Panc1 (cell line): Measurements from ENCODE around the gene ENAH. TPM values are rescaled to one million over a fixed set of nuclear protein-coding genes. Genes with fewer than 3 reads are reported as not detected.

Source experiments
- ATAC-seq: fragments of 200-7000 bp; cut with Tn5 transposase; 2 replicates; pipeline ENCODE4 v1.9.1; 2020; ENCODE audit warnings: mild to moderate bottlenecking, moderate library complexity
- BruUV-seq: library from RNA; stranded (reverse); fragments of 400-500 nt; replicated peaks from 2 replicates; lab custom pipeline; 2021; lab: Mats Ljungman, UMichigan
- CTCF ChIA-PET: fragments of 300-600 bp; sonication (Branson Sonifier 250); formaldehyde crosslinking; loops from one replicate; lab custom pipeline; 2022; ENCODE audit warnings: antibody characterized with exemption; lab: Charles Lee
- POLR2A ChIA-PET: fragments of 300-600 bp; sonication (Branson Sonifier 250); formaldehyde crosslinking; loops from one replicate; lab custom pipeline; 2022; ENCODE audit warnings: antibody characterized with exemption; lab: Charles Lee
- DNase-seq: peaks from one replicate; pipeline ENCODE4 v3.0.0-alpha.2; 2010; ENCODE audit warnings: low read depth, low spot score
- H3K27ac ChIP-seq: 2 replicates; pipeline ENCODE4 v1.5.1; 2011; ENCODE audit warnings: mild to moderate bottlenecking, low read length, inconsistent platforms
- H3K27me3 ChIP-seq: fragments of 200-500 bp; sonication (Bioruptor generic); 2 replicates; pipeline ENCODE4 v1.6.0; 2014; ENCODE audit warnings: low read length, inconsistent platforms; ENCODE audit not compliant: control insufficient read depth, insufficient read depth
- H3K36me3 ChIP-seq: fragments of 200-500 bp; sonication (Bioruptor generic); 2 replicates; pipeline ENCODE4 v1.5.1; 2014; ENCODE audit warnings: inconsistent platforms, mild to moderate bottlenecking, low read length, moderate library complexity; ENCODE audit not compliant: control insufficient read depth, insufficient read depth
- H3K4me1 ChIP-seq: 2 replicates; pipeline ENCODE4 v1.5.1; 2011; ENCODE audit warnings: inconsistent platforms, mild to moderate bottlenecking, low read length, moderate library complexity; ENCODE audit not compliant: control insufficient read depth, insufficient read depth
- H3K4me3 ChIP-seq, 2 experiments: 2 replicates each; pipeline ENCODE4 v1.5.1; 2011 to 2012; ENCODE audit warnings: low read depth in 2 of 2, low read length in 2 of 2, mild to moderate bottlenecking in 2 of 2, inconsistent platforms in 1 of 2, moderate library complexity in 1 of 2
- H3K9me3 ChIP-seq: fragments of 200-500 bp; sonication (Bioruptor generic); 2 replicates; pipeline ENCODE4 v1.5.1; 2014; ENCODE audit warnings: low read depth, mild to moderate bottlenecking, inconsistent platforms, low read length, moderate library complexity; ENCODE audit not compliant: control insufficient read depth, insufficient read depth
- POLR2AphosphoS5 ChIP-seq: IDR thresholded peaks from 2 replicates; pipeline ENCODE4 v1.6.1; 2012; ENCODE audit warnings: mild to moderate bottlenecking, low read depth, low read length, moderate library complexity
- SIN3A ChIP-seq: IDR thresholded peaks from 2 replicates; pipeline ENCODE4 v1.6.1; 2012; ENCODE audit warnings: low read depth, mild to moderate bottlenecking, low read length, moderate library complexity, borderline replicate concordance; ENCODE audit not compliant: insufficient read depth
- TCF7L2 ChIP-seq: IDR thresholded peaks from 2 replicates; pipeline ENCODE4 v1.6.1; 2011; ENCODE audit warnings: mild to moderate bottlenecking, low read depth, low read length, inconsistent platforms
- in situ Hi-C: cut with HindIII; loops from 2 replicates; pipeline ENCODE4 v1.10.0; 2016; ENCODE audit warnings: low sequenced_read_pairs, low pct_unique_long_range_greater_than_20kb
- intact Hi-C: fragments of 100-400 bp; cut with micrococcal nuclease; formaldehyde crosslinking; loops from one replicate; pipeline ENCODE4 v1.10.0; 2022; ENCODE audit not compliant: unreplicated experiment
- total RNA-seq: library from RNA; stranded (reverse); gene quantifications from one replicate; pipeline ENCODE4 v1.2.1, GENCODE V29; 2021; ENCODE audit not compliant: unreplicated experiment
- TF ChIP-seq, protein P1 (sequence below): fragments of 450-650 bp; IDR thresholded peaks from 2 replicates; pipeline ENCODE4 v1.5.1; 2017; ENCODE audit warnings: mild to moderate bottlenecking
- TF ChIP-seq, protein P2 (sequence below), 2 experiments: IDR thresholded peaks; 2 replicates each; pipeline ENCODE4 v1.6.1; 2011 to 2012; ENCODE audit warnings: low read depth in 2 of 2, control low read depth in 1 of 2, low read length in 1 of 2, mild to moderate bottlenecking in 1 of 2, moderate library complexity in 1 of 2; ENCODE audit not compliant: insufficient read depth in 1 of 2

ENAH gene
- total RNA-seq, 1 experiment from 2014 or later = 133 TPM

DNA sequence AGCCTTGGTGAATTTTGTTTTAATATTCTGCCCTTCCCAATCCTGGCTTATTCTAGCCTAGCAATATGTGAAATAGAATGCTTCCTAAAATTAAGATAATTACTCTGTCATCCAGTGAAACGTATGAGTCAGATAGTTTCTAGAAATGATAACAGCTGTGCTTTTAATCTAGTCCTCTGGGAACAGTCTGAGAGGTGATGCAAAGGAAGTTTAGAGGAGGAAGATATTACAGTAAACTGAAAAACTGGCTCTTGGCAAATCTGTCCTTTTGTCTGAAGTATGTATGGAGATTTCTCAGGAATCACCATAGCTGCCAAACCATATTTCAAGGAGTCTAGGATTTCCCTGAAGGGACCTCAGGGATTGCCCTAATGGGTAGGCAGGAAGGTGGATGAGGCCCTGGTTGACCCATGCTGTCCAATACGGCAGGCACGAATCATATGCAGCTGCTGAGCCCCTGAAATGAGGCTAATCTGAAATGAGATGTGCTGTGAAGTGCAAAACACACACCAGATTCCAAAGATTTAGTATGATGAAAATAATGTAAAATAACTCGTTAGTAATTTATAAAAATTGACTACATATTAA is 154.3 kb downstream of the ENAH start:
- intact Hi-C loops (no loop called here), in situ Hi-C loops (no loop called here)
- no peak for DNase-seq
- Histone ChIP-seq H3K27me3 (no peaks in the 10 kb centered on the region), H3K9me3 (no peaks in the 10 kb centered on the region), H3K27ac (no peak overlapping the region), H3K36me3 (peaks cover 35% of the 10 kb centered on the region), H3K4me3 (no peak overlapping the region), H3K4me1 (no peaks in the 10 kb centered on the region)
- no peak for TF ChIP-seq TCF7L2
- no peak for TF ChIP-seq POLR2AphosphoS5
- TF ChIP-seq, protein P1, sequence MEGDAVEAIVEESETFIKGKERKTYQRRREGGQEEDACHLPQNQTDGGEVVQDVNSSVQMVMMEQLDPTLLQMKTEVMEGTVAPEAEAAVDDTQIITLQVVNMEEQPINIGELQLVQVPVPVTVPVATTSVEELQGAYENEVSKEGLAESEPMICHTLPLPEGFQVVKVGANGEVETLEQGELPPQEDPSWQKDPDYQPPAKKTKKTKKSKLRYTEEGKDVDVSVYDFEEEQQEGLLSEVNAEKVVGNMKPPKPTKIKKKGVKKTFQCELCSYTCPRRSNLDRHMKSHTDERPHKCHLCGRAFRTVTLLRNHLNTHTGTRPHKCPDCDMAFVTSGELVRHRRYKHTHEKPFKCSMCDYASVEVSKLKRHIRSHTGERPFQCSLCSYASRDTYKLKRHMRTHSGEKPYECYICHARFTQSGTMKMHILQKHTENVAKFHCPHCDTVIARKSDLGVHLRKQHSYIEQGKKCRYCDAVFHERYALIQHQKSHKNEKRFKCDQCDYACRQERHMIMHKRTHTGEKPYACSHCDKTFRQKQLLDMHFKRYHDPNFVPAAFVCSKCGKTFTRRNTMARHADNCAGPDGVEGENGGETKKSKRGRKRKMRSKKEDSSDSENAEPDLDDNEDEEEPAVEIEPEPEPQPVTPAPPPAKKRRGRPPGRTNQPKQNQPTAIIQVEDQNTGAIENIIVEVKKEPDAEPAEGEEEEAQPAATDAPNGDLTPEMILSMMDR = no peak
- no peak for TF ChIP-seq SIN3A
- TF ChIP-seq, protein P2, sequence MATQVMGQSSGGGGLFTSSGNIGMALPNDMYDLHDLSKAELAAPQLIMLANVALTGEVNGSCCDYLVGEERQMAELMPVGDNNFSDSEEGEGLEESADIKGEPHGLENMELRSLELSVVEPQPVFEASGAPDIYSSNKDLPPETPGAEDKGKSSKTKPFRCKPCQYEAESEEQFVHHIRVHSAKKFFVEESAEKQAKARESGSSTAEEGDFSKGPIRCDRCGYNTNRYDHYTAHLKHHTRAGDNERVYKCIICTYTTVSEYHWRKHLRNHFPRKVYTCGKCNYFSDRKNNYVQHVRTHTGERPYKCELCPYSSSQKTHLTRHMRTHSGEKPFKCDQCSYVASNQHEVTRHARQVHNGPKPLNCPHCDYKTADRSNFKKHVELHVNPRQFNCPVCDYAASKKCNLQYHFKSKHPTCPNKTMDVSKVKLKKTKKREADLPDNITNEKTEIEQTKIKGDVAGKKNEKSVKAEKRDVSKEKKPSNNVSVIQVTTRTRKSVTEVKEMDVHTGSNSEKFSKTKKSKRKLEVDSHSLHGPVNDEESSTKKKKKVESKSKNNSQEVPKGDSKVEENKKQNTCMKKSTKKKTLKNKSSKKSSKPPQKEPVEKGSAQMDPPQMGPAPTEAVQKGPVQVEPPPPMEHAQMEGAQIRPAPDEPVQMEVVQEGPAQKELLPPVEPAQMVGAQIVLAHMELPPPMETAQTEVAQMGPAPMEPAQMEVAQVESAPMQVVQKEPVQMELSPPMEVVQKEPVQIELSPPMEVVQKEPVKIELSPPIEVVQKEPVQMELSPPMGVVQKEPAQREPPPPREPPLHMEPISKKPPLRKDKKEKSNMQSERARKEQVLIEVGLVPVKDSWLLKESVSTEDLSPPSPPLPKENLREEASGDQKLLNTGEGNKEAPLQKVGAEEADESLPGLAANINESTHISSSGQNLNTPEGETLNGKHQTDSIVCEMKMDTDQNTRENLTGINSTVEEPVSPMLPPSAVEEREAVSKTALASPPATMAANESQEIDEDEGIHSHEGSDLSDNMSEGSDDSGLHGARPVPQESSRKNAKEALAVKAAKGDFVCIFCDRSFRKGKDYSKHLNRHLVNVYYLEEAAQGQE (IDR thresholded peaks at IDR 0.05; ENCODE audit: insufficient read depth in 1 of 2, low read depth in 2 of 2, low read length in 1 of 2) = no peak
- ATAC-seq = no peak
- ChIA-PET CTCF (no interaction called here), POLR2A (interaction anchor here (0.7 kb wide), 1 partner anchor 28 kb away, joined by 3 read pairs; no protein-coding TSS in a partner anchor)
- no TSS peak for BruUV-seq

DNA sequence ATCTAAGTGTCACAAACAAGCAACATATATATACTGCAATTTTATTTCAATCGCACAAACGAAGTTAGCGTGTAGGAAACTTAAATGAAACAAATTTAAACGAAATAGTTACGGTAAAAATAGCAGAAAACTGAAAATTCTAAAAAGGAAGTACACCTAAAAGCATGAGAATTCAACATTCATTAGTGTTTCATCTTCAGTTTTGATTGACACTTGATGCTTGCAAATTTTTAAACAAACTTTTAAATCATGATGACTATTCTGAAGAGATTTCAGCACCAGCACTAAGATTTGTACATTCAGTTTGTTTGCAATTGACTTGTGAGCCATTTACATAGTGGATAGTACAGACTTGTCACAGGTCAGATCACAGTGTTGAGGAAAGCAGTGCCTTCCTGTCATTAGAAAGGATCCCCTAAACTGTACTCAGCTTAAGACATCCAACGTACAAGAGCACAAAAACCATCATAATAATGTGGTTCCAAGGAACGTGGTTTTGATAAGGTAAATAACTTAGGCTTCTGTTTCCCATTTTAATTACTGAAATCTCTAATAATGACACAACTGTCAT is 158.0 kb downstream of the ENAH start:
- DNase-seq (no peak), ATAC-seq (no peak)
- intact Hi-C loops (no loop called here), in situ Hi-C loops (no loop called here)
- ChIA-PET CTCF (no interaction called here), POLR2A (no interaction called here)
- BruUV-seq = no TSS peak
- Histone ChIP-seq H3K4me1 (no peaks in the 10 kb centered on the region), H3K36me3 (peaks cover 20% of the 10 kb centered on the region), H3K4me3 (no peak overlapping the region), H3K27ac (no peak overlapping the region), H3K27me3 (no peaks in the 10 kb centered on the region), H3K9me3 (no peaks in the 10 kb centered on the region)
- TF ChIP-seq SIN3A = no peak
- no peak for TF ChIP-seq TCF7L2
- no peak for TF ChIP-seq POLR2AphosphoS5
- TF ChIP-seq, protein P1 = no peak
- TF ChIP-seq, protein P2 (IDR thresholded peaks at IDR 0.05; ENCODE audit: insufficient read depth in 1 of 2, low read depth in 2 of 2, low read length in 1 of 2) = no peak
